GM19468 (cell line): ENCODE results near the gene POLR1B.
"Not testable (repeated sequence)": the region's sequence is repeated elsewhere in the genome, so short reads cannot be mapped to it uniquely, and the experiment has no call there.

Source experiments
- ATAC-seq: cut with Tn5 transposase; IDR thresholded peaks from one replicate; pipeline ENCODE4 v1.9.1; 2021; ENCODE audit warnings: mild to moderate bottlenecking, moderate library complexity, moderate number of reproducible peaks; ENCODE audit not compliant: unreplicated experiment; ENCODE audit errors: extremely low read depth

POLR1B gene

DNA sequence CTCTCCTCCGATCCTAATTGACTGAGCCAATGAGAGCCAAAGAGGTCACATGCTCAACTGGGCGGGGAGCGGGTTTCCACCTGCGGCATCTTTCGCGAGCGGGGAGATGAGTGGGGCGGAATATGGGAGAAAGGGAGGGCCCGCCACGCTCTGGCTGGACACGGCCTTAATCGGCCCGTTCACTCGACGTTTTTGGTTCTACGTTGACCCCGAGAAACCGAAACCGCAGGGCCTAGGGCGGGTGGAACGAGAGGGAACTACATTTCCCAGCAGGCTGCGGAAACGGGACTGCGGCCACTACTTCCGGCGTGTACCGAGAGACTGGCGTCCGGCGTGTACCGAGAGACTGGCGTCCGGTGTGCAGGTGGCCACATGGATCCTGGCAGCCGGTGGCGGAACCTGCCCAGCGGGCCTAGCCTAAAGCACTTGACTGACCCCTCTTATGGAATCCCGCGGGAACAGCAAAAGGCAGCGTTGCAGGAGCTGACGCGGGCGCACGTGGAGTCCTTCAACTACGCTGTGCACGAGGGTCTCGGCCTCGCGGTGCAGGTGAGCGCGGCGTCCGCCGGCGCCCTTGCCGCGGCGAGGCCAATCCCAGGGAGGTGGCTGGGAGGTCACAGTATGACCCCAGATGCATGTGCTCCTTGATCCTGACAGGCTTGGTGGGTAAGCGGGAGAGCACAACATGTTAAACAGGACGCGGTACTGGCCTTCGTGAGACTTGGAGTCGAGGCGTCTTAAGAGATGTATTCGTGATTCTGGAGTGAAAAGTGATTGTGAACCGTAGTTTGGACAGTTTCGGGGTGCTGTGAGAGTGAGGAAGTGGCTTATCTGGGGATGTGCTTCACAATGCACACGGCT lies at the start of gene POLR1B:
TSS of gene POLR1B (plus strand) at position 343 of the 861 bp plus-strand sequence. CDS start at position 373, 30 bp downstream.
- ATAC-seq = peak; percentile 50

GRCh38 chr2:112493048-112493447 lies 49.2 kb upstream of the POLR1B start:
- ATAC-seq = no peak

DNA sequence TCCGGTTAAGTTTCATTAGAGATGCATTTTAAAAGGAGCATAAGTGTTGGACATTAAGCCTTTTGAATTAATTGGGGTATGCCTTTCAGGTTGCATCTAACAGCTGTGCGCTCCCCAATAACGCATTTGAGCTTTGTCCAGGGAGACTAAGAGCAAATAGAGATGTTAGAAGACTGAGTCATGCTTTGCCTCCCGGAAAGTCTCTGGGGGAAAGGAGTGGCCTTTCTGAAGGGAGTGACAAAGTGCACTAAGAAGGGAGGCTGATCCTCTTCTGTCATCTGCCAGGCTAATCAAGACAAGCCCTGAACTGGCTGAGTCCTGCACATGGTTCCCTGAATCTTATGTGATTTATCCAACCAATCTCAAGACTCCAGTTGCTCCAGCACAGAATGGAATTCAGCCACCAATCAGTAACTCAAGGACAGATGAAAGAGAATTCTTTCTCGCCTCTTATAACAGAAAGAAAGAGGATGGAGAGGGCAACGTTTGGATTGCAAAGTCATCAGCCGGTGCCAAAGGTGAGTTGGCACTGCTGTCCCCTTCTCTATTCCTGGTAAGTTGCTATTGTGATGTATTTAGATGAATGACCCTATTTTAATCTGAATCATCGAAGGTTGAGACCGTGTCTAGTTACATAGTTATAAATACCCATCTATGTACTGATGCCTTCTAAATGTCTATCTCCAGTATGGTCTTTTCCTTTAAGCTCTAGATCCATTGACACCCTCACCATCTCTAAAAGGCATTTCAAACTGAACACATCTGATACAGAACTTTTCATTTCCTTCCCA lies 48.2 kb upstream of the POLR1B start:
- no peak for ATAC-seq

DNA sequence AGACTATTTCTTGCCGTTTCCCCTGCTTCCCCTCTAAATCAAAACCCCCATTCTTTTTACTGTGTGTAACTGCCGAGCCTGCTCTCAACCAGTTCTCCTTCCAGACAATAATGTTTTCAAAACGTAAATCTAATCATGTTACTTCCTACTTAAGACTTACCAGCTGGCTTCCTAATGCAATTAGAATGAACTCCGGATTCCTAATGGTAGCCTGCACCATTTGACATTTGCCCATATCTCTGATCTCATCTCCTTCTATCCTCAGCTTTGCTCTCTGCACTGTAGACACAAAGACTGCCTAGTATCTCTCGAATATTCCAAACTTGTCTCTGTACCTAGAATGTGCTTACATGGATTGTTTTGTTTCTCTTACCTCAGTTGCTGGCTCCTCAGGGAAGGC lies 47.4 kb upstream of the POLR1B start:
- no peak for ATAC-seq

GRCh38 chr2:112495878-112496277 lies 46.4 kb upstream of the POLR1B start:
- not testable (repeated sequence) for ATAC-seq

DNA sequence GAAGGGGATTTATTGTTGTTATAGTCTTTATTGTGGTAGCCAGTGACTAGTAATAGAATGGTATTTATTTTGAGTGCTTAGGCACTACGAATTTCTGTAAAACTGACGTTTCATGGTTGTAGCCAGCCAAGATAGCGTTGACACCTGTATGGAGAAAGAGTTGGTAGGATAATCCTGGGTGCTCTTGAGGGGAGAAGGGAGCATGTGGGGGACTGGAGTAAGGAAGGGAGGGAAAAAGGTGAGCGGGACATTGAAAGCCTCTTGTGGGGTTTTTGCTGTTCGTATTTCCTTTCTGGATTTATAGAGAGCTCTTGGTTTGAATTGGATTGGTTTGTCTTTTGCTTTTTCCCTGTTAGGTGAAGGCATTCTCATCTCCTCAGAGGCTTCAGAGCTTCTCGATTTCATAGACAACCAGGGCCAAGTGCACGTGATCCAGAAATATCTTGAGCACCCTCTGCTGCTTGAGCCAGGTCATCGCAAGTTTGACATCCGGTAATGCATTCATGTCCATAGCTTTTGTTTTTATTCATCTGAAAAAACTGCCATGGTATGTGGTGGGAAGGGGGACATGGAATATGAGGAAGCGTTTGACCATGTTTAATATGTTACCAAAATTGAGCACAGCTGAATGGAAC lies 41.3 kb upstream of the POLR1B start:
- not testable (repeated sequence) for ATAC-seq

GRCh38 chr2:112509239-112509998 lies 32.8 kb upstream of the POLR1B start:
- not testable (repeated sequence) for ATAC-seq

DNA sequence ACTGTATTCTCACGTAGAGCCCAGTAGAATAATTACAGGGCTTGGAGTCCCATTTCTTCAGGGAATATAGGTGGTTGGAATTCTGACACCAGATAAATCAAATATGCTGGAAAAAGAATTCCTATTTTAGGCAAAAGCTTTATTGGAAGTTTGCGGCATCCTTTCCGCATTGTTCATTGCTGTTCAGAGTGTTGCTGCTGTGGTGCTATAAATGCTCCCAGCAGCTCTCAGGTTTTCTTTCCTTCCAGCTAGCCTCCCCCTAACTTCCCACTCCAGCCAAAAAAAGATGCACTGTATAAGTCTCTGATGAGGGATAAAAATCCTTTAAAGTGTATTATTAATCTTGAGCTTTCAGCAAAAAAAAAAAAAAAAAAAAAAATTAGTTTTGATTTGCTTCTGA lies 25.5 kb upstream of the POLR1B start:
- no peak for ATAC-seq

DNA sequence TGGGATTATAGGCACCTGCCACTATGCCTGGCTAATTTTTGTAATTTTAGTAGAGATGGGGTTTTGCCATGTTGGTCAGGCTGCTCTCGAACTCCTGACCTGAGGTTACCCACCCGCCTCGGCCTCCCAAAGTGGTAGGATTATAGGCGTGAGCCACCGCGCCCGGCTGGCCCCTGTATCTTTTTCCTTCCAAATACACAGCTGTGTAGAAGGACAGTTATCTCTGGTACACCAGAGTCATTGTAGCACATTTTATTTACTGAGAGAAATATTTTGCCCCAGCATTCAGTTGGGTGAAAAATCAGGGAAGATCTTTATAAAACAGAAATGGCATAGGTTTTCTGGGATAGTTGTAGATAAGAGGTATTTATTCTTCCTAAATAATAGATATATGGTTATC lies 23.5 kb upstream of the POLR1B start:
- ATAC-seq = no peak

DNA sequence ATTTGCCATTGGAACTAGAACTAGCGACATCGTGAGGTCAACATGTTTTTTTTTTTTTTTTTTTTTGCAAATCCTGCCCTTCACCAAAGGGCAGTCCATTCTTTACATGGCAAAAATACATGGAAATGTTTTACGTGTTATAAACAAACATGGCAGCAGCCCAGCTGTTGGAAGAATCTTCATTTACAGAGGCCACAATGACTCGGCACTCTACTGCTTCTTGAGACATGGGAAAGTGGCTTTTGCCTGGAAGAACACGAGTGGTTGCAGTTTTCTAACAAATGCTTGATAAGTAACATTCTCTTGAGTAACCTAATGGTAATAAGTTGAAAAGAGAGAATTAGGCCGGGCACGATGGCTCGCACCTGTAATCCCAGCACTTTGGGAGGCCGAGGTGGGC lies 22.8 kb upstream of the POLR1B start:
- ATAC-seq = no peak

DNA sequence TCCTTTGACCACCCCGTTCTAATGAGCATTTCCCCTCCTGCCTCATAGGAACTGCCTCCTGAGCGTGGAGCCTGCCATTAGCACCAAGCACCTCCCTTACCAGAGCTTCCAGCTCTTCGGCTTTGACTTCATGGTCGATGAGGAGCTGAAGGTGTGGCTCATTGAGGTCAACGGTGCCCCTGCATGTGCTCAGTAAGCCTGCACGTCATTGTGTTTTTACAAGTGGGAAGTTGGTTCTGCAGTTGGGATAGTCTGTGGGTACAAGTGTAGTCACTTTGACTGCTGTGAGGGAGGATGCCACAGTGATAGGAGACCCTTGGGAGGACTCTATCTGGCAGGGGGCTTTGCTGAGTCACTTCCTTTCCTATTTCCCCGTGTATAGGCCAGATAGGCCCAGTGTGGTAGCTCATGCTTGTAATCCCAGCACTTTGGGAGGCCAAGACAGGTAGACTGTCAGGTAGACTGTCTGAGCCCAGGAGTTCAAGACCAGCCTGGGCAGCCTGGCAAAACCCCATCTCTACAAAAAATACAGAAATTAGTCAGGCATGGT lies 22.0 kb upstream of the POLR1B start:
- no peak for ATAC-seq

DNA sequence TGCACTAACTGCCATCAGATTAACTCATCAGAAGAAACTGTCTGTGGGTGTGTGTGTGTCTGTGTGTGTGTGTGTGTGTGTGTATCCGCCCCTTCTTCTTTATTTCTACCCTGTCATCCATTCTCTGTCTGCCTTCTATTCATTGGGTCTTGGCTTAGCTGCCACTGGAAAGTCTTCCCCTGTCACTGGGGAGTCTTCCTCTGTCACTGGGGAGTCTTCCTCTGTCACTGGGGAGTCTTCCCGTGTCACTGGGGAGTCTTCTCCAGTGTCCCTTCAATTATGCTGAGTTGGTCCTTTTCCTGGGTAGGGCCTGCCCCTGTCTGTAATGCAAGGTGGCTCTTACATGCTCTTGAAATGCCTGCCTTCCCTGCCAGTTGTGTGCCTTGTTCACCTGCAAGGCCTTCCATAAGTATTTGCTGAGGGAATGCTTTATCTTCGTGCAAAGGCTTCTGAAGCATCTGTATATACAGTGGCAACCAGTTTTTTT lies 18.9 kb upstream of the POLR1B start:
- no peak for ATAC-seq

- not testable (repeated sequence) for ATAC-seq
Measured at GRCh38 chr2:112524276-112524675, 18.0 kb upstream of the POLR1B start.

GRCh38 chr2:112528541-112528940 lies 13.7 kb upstream of the POLR1B start:
- ATAC-seq = no peak

- ATAC-seq = no peak
Measured at GRCh38 chr2:112529757-112530156, 12.5 kb upstream of the POLR1B start.

DNA sequence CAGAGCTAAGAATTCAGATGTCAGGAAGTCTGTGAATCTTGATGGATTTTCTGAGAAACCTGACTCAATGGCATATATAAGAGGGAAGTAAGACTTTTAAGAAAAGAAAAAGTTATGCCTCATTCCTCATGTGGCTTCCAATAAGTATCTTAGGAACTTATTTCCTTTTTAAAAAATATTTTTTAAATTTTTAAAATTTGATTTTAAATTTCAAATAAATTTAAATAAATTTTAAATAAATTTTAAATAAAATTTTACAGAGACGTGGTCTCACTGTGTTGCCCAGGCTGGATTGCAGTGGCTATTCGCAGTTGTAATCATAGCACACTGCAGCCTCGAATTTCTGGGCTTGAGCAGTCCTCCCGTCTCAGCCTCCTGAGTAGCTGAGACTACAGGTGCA lies 11.5 kb upstream of the POLR1B start:
- no peak for ATAC-seq

DNA sequence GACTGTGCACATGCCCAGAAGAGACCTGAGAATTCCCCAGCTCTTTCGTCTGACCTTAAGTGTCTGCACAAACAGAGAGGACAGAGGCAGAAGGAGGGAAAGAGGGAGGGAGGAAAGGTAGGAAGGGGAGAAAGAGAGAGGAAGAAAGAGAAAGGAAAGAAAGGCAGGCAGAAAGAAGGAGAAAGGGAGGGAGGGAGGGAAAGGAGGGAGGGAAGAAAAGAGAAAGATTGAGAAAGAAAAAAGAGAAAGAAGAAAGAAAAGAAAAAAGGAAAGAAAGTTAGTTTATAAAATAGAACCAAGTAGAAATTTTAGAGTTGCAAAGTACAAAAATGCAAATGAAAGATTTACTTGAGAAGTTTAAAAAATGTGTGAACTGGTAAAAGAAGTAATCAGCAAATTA lies 7.4 kb upstream of the POLR1B start:
- ATAC-seq = no peak

DNA sequence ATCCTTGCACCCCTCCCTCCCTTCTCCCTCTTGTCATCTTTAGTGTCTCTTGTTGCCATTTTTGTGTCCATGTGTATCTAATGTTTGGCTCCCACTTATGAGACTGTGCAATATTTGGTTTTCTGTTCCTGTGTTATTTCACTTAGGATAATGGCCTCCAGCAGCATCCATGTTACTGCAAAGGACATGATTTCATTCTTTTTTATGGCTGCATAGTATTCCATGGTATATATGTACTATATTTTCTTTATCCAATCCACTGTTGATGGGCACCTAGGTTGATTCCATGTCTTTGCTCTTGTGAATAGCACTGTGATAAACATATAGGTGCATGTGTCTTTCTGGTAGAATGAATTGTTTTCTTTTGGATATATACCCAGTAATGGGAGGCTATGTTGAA lies 5.6 kb upstream of the POLR1B start:
- ATAC-seq = not testable (repeated sequence)

- ATAC-seq = no peak
Measured at GRCh38 chr2:112539306-112539705, 3.0 kb upstream of the POLR1B start.

GRCh38 chr2:112540906-112541305 lies 1.4 kb upstream of the POLR1B start:
- ATAC-seq = no peak
